ENCODE measurements around the gene MATK.

MATK gene

GRCh38 chr19:3788996-3789778, 3.0 kb upstream of the MATK start:
- peak; percentile 53 to 57 for DNase-seq

- DNase-seq = peak in 1 of 2 donors; percentile 20
These were observed 687 bp downstream of the MATK start for GRCh38 chr19:3785451-3785937.

- no peak for DNase-seq
These were observed 1.4 kb downstream of the MATK start for GRCh38 chr19:3784607-3785450.

GRCh38 chr19:3783660-3784584, 2.3 kb downstream of the MATK start:
- DNase-seq = peak; percentile 58 to 61

- no peak for DNase-seq
These were observed 3.3 kb downstream of the MATK start for GRCh38 chr19:3782903-3783302.

GRCh38 chr19:3782330-3782729, 3.9 kb downstream of the MATK start:
- DNase-seq = no peak

- DNase-seq = no peak
These were observed 4.6 kb downstream of the MATK start for GRCh38 chr19:3781603-3782002.

GRCh38 chr19:3780786-3781304, 5.3 kb downstream of the MATK start:
- no peak for DNase-seq

GRCh38 chr19:3778899-3779723, 7.1 kb downstream of the MATK start:
- no peak for DNase-seq

GRCh38 chr19:3778104-3778867, 7.9 kb downstream of the MATK start:
- DNase-seq = no peak

GRCh38 chr19:3776479-3777040, 9.6 kb downstream of the MATK start:
- no peak for DNase-seq

- no peak for DNase-seq
These were observed 10.3 kb downstream of the MATK start for GRCh38 chr19:3775831-3776230.

GRCh38 chr19:3775374-3775711, 10.8 kb downstream of the MATK start:
- DNase-seq = no peak

GRCh38 chr19:3774621-3775373, 11.4 kb downstream of the MATK start:
- DNase-seq = no peak

- DNase-seq = no peak
These were observed 12.2 kb downstream of the MATK start for GRCh38 chr19:3773814-3774515.

- DNase-seq = no peak
These were observed 14.2 kb downstream of the MATK start, which contains the start of gene RAX2 for GRCh38 chr19:3771906-3772455. TSS of gene RAX2 (minus strand) at chr19:3772228. CDS start at chr19:3771742, 486 bp downstream.

GRCh38 chr19:3771000-3771905, 14.9 kb downstream of the MATK start:
- no peak for DNase-seq

Data from CD4-positive, alpha-beta T cell treated with Interleukin-1 beta for 1 hour (primary cell).